GM23248 (cell line): ENCODE measurements around the gene NUP210. TPM values are rescaled to one million over a fixed set of nuclear protein-coding genes. Genes with fewer than 3 reads are reported as not detected.
A peak's percentile ranks its signal among the peaks of the same experiment; 100 is the strongest.

ENCODE experiments used
- DNase-seq: peaks from one replicate; pipeline ENCODE4 v3.0.0-alpha.2; 2015
- H2AFZ ChIP-seq: fragments of 200-600 bp; sonication (generic); 2 replicates; pipeline ENCODE4 v1.6.1; 2016; ENCODE audit warnings: antibody characterized with exemption
- H3F3A ChIP-seq: fragments of 200-600 bp; sonication (generic); 2 replicates; pipeline ENCODE4 v1.6.1; 2016; ENCODE audit warnings: mild to moderate bottlenecking, antibody characterized with exemption, mixed run types; ENCODE audit not compliant: insufficient read depth
- H3K27ac ChIP-seq: fragments of 200-600 bp; sonication (generic); 2 replicates; pipeline ENCODE4 v1.5.1; 2016; ENCODE audit warnings: mild to moderate bottlenecking
- H3K27me3 ChIP-seq: fragments of 200-600 bp; sonication (generic); replicated peaks from 2 replicates; pipeline ENCODE4 v1.6.1; 2016; ENCODE audit warnings: mild to moderate bottlenecking; ENCODE audit not compliant: insufficient read depth
- H3K36me3 ChIP-seq: fragments of 200-600 bp; sonication (generic); 2 replicates; pipeline ENCODE4 v1.6.1; 2016; ENCODE audit warnings: low read depth, mild to moderate bottlenecking
- H3K4me1 ChIP-seq: fragments of 200-600 bp; sonication (generic); 2 replicates; pipeline ENCODE4 v1.6.1; 2016; ENCODE audit warnings: mild to moderate bottlenecking; ENCODE audit not compliant: insufficient read depth
- H3K4me2 ChIP-seq: fragments of 200-600 bp; sonication (generic); one replicate; pipeline ENCODE4 v1.6.1; 2016; ENCODE audit warnings: mild to moderate bottlenecking; ENCODE audit not compliant: unreplicated experiment
- H3K4me3 ChIP-seq: fragments of 200-600 bp; sonication (generic); 2 replicates; pipeline ENCODE4 v1.5.1; 2016; ENCODE audit warnings: mild to moderate bottlenecking
- H3K79me2 ChIP-seq: fragments of 200-600 bp; sonication (generic); 2 replicates; pipeline ENCODE4 v1.6.1; 2016; ENCODE audit warnings: mild to moderate bottlenecking; ENCODE audit not compliant: insufficient read depth
- H3K9ac ChIP-seq: fragments of 200-600 bp; sonication (generic); 2 replicates; pipeline ENCODE4 v1.6.1; 2016; ENCODE audit warnings: mild to moderate bottlenecking
- H3K9me2 ChIP-seq: fragments of 200-600 bp; sonication (generic); 2 replicates; pipeline ENCODE4 v1.6.1; 2016; ENCODE audit warnings: mixed run types, mild to moderate bottlenecking, moderate library complexity; ENCODE audit not compliant: insufficient read depth
- H3K9me3 ChIP-seq: fragments of 200-600 bp; sonication (generic); one replicate; pipeline ENCODE4 v1.6.1; 2017; ENCODE audit warnings: low read depth
- H4K20me1 ChIP-seq: fragments of 200-600 bp; sonication (generic); 2 replicates; pipeline ENCODE4 v1.6.0; 2016; ENCODE audit not compliant: insufficient read depth
- EZH2 ChIP-seq: fragments of 200-600 bp; sonication (generic); IDR thresholded peaks from 2 replicates; pipeline ENCODE4 v1.6.1; 2018; ENCODE audit warnings: antibody characterized with exemption, mild to moderate bottlenecking; ENCODE audit not compliant: insufficient read depth, poor library complexity, severe bottlenecking
- EZH2phosphoT487 ChIP-seq: fragments of 200-600 bp; sonication (generic); IDR thresholded peaks from 2 replicates; pipeline ENCODE4 v1.6.1; 2018; ENCODE audit warnings: antibody characterized with exemption, moderate library complexity, mild to moderate bottlenecking, low read depth; ENCODE audit not compliant: insufficient read depth
- WGBS, 2 experiments: methylation state at CpG; one replicate each; pipeline ENCODE4 v1.1.6; 2015 to 2017; ENCODE audit warnings: low lambda C conversion rate in 2 of 2, low coverage in 1 of 2; ENCODE audit errors: missing lambda C conversion rate in 2 of 2; 5-methylcytosine and 5-hydroxymethylcytosine counted together
- in situ Hi-C: fragments of 300-500 bp; cut with MboI; formaldehyde crosslinking; loops from 2 replicates; pipeline ENCODE4 v1.15.0; 2020
- polyA plus RNA-seq: library from polyadenylated mRNA; unstranded; fragments of >200 nt; fragmentation: Nextera tagmentation; extraction: Ambion mirVana; gene quantifications from 2 replicates; pipeline ENCODE4 v1.2.1, GENCODE V29; 2016
- total RNA-seq: library from RNA; depleted of rRNA; stranded (reverse); fragments of >200 nt; shearing (Covaris generic); gene quantifications from 2 replicates; pipeline ENCODE4 v1.2.3, GENCODE V29; 2014

NUP210 gene
- total and polyA plus RNA-seq, 2 experiments from 2014 or later: 0.04 TPM; not detected in 1

DNA sequence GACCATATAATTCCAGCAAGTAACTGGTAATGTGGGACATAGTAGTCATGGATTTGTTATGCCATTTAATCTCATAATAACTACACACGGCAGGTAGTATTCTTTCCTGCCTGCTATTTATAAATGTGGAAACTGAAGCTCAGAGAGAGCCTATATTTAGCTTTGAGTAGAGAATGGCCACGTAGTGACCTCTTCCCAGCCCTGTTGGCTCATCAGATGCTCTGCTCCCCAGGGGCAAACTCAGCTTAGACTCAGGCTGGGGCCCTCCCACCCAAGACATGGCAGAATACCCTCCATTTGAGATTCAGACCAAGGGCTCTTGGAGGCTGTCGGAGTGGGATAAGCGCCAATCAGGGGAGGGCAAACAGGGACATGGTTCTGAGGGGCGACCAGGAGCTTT lies 42.7 kb upstream of the NUP210 start:
- H3K9me3 ChIP-seq: no peaks in the 10 kb centered on the region
- H3K4me1 ChIP-seq: no peaks in the 10 kb centered on the region
- no peaks in the 10 kb centered on the region for H3K79me2 ChIP-seq
- no peak overlapping the region for H3K9ac ChIP-seq
- no peak overlapping the region for H3K4me2 ChIP-seq
- no peak overlapping the region for H3K4me3 ChIP-seq
- H3K27ac ChIP-seq: no peak overlapping the region
- peaks cover 22% of the 10 kb centered on the region for H3K27me3 ChIP-seq
- no peak overlapping the region for H2AFZ ChIP-seq
- in situ Hi-C loops: no loop called here
- no peaks in the 10 kb centered on the region for H3F3A ChIP-seq
- TF ChIP-seq EZH2 (no peak), EZH2phosphoT487 (no peak)
- no peaks in the 10 kb centered on the region for H4K20me1 ChIP-seq
- peak; percentile 15 for DNase-seq
- no peaks in the 10 kb centered on the region for H3K36me3 ChIP-seq
- H3K9me2 ChIP-seq: no peaks in the 10 kb centered on the region
- 48 to 52% methylated on average over 5 of the region's 5 CpGs for WGBS, 2 experiments

DNA sequence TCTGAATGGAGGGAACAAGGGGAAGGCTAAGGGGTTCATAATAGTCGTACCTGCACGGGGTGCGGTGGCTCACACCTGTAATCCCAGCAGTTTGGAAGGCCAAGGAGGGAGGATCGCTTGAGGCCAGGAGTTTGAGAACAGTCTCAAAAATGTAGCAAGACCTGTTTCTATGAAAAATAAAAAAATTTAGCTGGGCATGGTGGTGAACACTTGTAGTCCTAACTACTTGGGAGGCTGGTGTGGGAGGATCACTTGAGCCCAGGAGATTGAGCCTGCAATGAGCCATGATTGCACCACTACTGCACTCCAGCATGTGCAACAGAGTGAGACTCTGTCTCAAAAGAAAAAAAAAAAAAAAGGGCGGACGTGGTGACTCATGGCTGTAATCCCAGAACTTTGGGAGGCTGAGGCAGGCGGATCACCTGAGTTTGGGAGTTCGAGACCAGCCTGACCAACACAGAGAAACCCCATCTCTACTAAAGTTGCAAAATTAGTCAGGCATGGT lies 42.1 kb upstream of the NUP210 start:
- 78 to 82% methylated on average over 8 of the region's 8 CpGs for WGBS, 2 experiments
- no peak for DNase-seq
- no peak overlapping the region for H3K4me2 ChIP-seq

DNA sequence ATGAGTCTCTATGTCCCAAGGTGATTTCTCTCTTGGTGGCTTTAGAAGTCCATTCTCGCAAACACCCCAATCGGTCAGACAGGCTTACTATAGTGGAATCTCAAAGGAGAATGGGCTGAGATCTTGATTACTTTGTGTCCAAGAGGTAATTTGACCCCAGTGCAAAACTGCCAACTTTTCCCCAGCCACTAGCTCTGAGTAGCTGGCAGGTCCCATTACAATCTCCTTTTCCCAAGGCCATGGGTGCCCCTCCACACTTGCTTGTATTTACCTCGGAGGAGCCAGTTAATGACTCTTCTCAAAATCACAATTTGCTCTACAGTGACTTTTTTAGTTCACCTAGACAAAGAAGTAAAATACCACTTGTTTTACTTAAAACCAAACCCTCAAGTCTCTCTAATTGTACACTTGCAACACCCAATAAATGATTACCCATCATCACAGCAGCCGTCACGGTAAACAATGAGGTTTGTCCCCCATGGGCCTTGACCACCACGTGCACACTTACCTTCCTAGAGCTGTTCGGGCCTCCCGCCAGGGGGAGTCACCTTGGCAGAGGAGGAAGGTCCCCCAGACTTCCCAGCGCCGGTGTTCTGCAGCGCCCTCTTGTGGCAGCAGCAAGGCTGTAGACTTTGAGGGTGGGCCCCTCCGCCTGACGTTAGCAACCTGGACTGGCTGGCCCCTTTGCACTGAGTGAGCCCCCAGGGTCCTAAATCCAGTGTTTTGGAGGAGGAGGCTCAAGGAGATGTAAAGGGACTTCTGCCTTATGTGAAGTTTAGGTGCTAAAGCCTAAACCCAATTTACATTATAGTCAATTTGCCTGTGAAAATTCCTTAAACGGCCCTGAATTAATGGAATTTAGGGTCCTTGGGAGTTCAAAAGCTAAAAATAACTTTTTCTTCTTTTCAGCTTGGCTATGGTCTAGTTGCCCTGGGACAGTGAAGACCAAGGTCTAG lies 41.3 kb upstream of the NUP210 start:
- no peak for TF ChIP-seq EZH2phosphoT487
- no peak for TF ChIP-seq EZH2
- H3K36me3 ChIP-seq: no peaks in the 10 kb centered on the region
- no peaks in the 10 kb centered on the region for H3F3A ChIP-seq
- H3K27ac ChIP-seq: no peak overlapping the region
- 22 to 26% methylated on average over 13 to 14 of the region's 14 CpGs for WGBS, 2 experiments
- DNase-seq: peak; percentile 47
- no peaks in the 10 kb centered on the region for H3K9me2 ChIP-seq
- H3K79me2 ChIP-seq: no peaks in the 10 kb centered on the region
- H2AFZ ChIP-seq: no peak overlapping the region
- in situ Hi-C loops: no loop called here
- no peak overlapping the region for H3K9ac ChIP-seq
- no peaks in the 10 kb centered on the region for H3K4me1 ChIP-seq
- no peaks in the 10 kb centered on the region for H4K20me1 ChIP-seq
- H3K9me3 ChIP-seq: no peaks in the 10 kb centered on the region
- H3K27me3 ChIP-seq: peaks cover 22% of the 10 kb centered on the region
- no peak overlapping the region for H3K4me2 ChIP-seq
- no peak overlapping the region for H3K4me3 ChIP-seq

More for the DNA sequence above, 42.1 kb upstream of the NUP210 start:
- Histone ChIP-seq H3K9ac (no peak overlapping the region), H4K20me1 (no peaks in the 10 kb centered on the region), H3K4me1 (no peaks in the 10 kb centered on the region), H3F3A (no peaks in the 10 kb centered on the region), H3K27me3 (peaks cover 22% of the 10 kb centered on the region), H2AFZ (no peak overlapping the region), H3K9me2 (no peaks in the 10 kb centered on the region), H3K36me3 (no peaks in the 10 kb centered on the region), H3K4me3 (no peak overlapping the region), H3K27ac (no peak overlapping the region), H3K79me2 (no peaks in the 10 kb centered on the region), H3K9me3 (no peaks in the 10 kb centered on the region)
- TF ChIP-seq EZH2: no peak
- TF ChIP-seq EZH2phosphoT487: no peak
- in situ Hi-C loops: no loop called here

DNA sequence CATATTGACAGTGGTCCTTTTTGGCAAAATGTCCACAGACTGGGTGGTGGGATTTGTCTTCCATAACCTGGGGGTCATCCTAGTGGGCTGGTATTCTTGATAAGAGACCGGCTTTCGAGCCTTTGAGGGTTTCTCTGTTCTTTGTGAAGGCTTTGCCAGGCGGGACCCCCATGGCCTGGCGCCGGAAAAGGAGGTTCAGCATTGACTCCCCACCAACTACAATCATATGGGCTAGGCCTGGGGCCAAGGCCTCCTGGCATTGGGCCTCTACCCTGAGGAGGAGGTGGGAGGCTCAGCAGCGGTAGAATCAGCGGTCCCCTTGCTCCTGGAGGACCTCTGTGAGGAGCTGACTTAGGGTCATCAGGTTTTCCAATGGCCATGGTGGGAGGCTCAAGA lies 40.2 kb upstream of the NUP210 start:
- Histone ChIP-seq H3K4me1 (no peaks in the 10 kb centered on the region), H3K36me3 (no peaks in the 10 kb centered on the region), H3K9me2 (no peaks in the 10 kb centered on the region), H2AFZ (no peak overlapping the region), H3K27me3 (peaks cover 16% of the 10 kb centered on the region), H3K4me2 (no peak overlapping the region), H3K27ac (no peak overlapping the region), H4K20me1 (no peaks in the 10 kb centered on the region), H3K4me3 (no peak overlapping the region), H3F3A (no peaks in the 10 kb centered on the region), H3K9me3 (no peaks in the 10 kb centered on the region), H3K9ac (no peak overlapping the region), H3K79me2 (no peaks in the 10 kb centered on the region)
- TF ChIP-seq EZH2phosphoT487: no peak
- TF ChIP-seq EZH2: no peak
- WGBS, 2 experiments: 68 to 71% methylated on average over 7 of the region's 7 CpGs
- no peak for DNase-seq
- in situ Hi-C loops: no loop called here
